Measurements from ENCODE around the gene SLC7A14.

Gene SLC7A14

DNA sequence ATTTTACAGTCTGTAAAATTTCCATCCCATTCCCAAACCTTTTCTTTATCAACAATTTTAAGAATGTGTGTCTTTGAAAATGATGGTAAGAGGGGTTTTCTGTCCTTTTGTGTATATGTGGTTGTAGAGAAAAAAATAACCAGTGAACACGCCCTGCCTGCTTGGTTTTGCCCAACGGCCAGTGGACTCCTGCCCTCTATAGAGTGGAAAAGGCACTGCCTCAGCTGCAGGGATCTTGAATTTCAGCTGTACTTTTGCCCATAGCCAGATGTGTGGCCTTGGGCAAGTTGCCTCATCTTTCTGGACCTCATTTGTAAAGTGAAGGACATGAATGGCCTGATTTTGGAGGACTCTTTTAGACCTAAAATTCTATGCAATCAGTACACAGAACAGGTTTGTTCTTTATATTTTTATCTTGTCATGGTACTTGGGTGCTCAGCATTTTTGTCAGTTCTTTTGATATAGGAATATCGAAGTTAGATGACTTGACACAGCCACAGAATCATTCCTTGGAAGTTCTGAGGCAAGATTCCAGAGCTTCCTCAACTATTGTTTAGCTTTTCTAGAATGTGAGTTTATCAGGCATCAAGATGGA is 86.2 kb downstream of the SLC7A14 start:
- Histone ChIP-seq H3K27ac (ENCODE audit: low read depth, low read length, severe bottlenecking) (no peak overlapping the region), H3K4me1 (ENCODE audit: control insufficient read depth, insufficient read depth, low read length, poor library complexity, severe bottlenecking) (no peaks in the 10 kb centered on the region), H3K9me3 (ENCODE audit: control insufficient read depth, low read length) (no peaks in the 10 kb centered on the region), H3K36me3 (ENCODE audit: control insufficient read depth, insufficient read depth, low read length) (no peaks in the 10 kb centered on the region), H3K4me3 (ENCODE audit: extremely low read depth, insufficient read depth, low read length, poor library complexity, severe bottlenecking) (no peak overlapping the region)
- WGBS, 2 experiments (ENCODE audit: insufficient coverage in 2 of 2): 50 to 70% methylated on average over 2 of the region's 3 CpGs

DNA sequence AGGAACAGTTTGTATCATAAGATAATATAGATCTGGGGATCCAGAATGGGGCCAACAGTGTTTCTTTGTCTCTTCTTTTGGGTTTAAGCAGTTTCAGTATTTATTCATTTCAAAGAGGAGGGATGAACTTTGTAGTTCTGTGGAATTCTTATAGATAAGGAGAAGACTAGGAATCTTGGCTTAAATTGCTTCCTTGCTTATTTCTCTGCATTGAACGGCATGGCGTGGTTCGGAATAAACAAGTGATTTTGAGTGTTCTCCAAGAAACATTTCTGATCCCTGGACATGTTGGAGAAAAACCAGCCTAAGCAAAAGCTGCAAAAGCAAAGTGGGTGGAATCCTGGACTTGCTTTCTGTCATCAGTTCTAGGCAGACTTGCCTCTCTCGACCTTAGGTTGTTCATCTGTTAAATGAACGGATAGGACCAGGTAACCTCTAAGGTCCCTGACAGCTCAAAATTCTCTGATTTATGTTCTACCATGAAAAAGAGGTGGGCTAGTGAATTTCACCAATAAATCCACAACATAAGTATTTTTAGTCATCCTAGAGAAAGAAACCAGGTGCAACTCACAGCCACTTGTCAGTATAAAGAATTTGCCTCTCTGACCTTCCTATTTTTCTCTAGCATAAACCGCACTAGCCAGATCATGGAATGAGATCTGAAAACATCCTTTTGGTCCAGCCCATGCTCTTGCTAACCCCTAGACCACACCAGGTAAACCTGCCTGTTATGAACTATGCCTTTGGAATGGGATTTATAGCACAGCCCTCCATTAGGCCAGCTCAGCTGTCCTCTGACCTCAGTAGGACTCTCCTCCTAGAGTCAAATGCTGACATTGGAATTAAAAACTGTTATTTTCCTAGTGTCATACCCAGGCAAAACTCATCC is 88.4 kb downstream of the SLC7A14 start:
- Histone ChIP-seq H3K36me3 (ENCODE audit: control insufficient read depth, insufficient read depth, low read length) (no peaks in the 10 kb centered on the region), H3K4me1 (ENCODE audit: control insufficient read depth, insufficient read depth, low read length, poor library complexity, severe bottlenecking) (peaks cover 9% of the 10 kb centered on the region), H3K27ac (ENCODE audit: low read depth, low read length, severe bottlenecking) (no peak overlapping the region), H3K9me3 (ENCODE audit: control insufficient read depth, low read length) (no peaks in the 10 kb centered on the region), H3K4me3 (ENCODE audit: extremely low read depth, insufficient read depth, low read length, poor library complexity, severe bottlenecking) (no peak overlapping the region)
- WGBS, 2 experiments (ENCODE audit: insufficient coverage in 2 of 2): 96% methylated on average over 4 to 5 of the region's 6 CpGs

GRCh38 chr3:170496868-170497140 is 89.1 kb downstream of the SLC7A14 start:
- 97% methylated on average over 2 of the region's 6 CpGs; no CpG with 5 or more reads in 1 of the 2 experiments for WGBS, 2 experiments (ENCODE audit: insufficient coverage in 2 of 2)

DNA sequence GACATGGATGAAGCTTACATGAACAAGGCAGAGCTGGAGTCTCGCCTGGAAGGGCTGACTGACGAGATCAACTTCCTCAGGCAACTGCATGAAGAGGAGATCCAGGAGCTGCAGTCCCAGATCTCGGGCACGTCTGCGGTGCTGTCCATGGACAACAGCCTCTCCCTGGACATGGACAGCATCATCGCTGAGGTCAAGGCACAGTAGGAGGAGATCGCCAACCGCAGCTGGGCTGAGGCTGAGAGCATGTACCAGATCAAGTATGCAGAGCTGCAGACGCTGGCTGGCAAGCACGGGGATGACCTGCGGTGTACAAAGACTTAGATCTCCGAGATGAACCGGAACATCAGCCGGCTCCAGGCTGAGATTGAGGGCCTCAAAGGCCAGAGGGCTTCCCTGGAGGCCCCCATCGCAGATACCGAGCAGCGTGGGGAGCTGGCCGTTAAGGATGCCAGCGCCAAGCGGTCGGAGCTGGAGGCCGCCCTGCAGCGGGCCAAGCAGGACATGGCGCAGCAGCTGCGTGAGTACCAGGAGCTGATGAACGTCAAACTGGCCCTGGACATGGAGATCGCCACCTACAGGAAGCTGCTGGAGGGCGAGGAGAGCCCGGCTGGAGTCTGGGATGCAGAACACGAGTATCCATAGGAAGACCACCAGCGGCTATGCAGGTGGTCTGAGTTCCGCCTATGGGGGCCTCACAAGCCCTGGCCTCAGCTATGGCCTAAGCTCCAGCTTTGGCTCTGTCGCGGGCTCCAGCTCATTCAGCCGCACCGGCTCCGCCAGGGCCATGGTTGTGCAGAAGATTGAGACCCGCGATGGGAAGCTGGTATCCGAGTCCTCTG is 89.6 kb downstream of the SLC7A14 start:
- Histone ChIP-seq H3K4me1 (ENCODE audit: control insufficient read depth, insufficient read depth, low read length, poor library complexity, severe bottlenecking) (peaks cover 9% of the 10 kb centered on the region), H3K36me3 (ENCODE audit: control insufficient read depth, insufficient read depth, low read length) (no peaks in the 10 kb centered on the region), H3K4me3 (ENCODE audit: extremely low read depth, insufficient read depth, low read length, poor library complexity, severe bottlenecking) (no peak overlapping the region), H3K27ac (ENCODE audit: low read depth, low read length, severe bottlenecking) (no peak overlapping the region), H3K9me3 (ENCODE audit: control insufficient read depth, low read length) (no peaks in the 10 kb centered on the region)
- 92 to 94% methylated on average over 37 to 39 of the region's 40 CpGs for WGBS, 2 experiments (ENCODE audit: insufficient coverage in 2 of 2)

More at GRCh38 chr3:170496868-170497140, 89.1 kb downstream of the SLC7A14 start:
- Histone ChIP-seq H3K4me3 (ENCODE audit: extremely low read depth, insufficient read depth, low read length, poor library complexity, severe bottlenecking) (no peak overlapping the region), H3K4me1 (ENCODE audit: control insufficient read depth, insufficient read depth, low read length, poor library complexity, severe bottlenecking) (peaks cover 9% of the 10 kb centered on the region), H3K36me3 (ENCODE audit: control insufficient read depth, insufficient read depth, low read length) (no peaks in the 10 kb centered on the region), H3K9me3 (ENCODE audit: control insufficient read depth, low read length) (no peaks in the 10 kb centered on the region), H3K27ac (ENCODE audit: low read depth, low read length, severe bottlenecking) (no peak overlapping the region)

- WGBS, 2 experiments (ENCODE audit: insufficient coverage in 2 of 2): 86 to 100% methylated on average over 2 of the region's 4 CpGs
- H3K9me3 ChIP-seq (ENCODE audit: control insufficient read depth, low read length): no peaks in the 10 kb centered on the region
- no peaks in the 10 kb centered on the region for H3K36me3 ChIP-seq (ENCODE audit: control insufficient read depth, insufficient read depth, low read length)
- no peak overlapping the region for H3K4me3 ChIP-seq (ENCODE audit: extremely low read depth, insufficient read depth, low read length, poor library complexity, severe bottlenecking)
- H3K27ac ChIP-seq (ENCODE audit: low read depth, low read length, severe bottlenecking): no peak overlapping the region
- H3K4me1 ChIP-seq (ENCODE audit: control insufficient read depth, insufficient read depth, low read length, poor library complexity, severe bottlenecking): peaks cover 9% of the 10 kb centered on the region
Measured at GRCh38 chr3:170494766-170495165, 91.1 kb downstream of the SLC7A14 start.

GRCh38 chr3:170493712-170494182 is 92.1 kb downstream of the SLC7A14 start:
- Histone ChIP-seq H3K36me3 (ENCODE audit: control insufficient read depth, insufficient read depth, low read length) (no peaks in the 10 kb centered on the region), H3K4me1 (ENCODE audit: control insufficient read depth, insufficient read depth, low read length, poor library complexity, severe bottlenecking) (peaks cover 9% of the 10 kb centered on the region), H3K27ac (ENCODE audit: low read depth, low read length, severe bottlenecking) (no peak overlapping the region), H3K9me3 (ENCODE audit: control insufficient read depth, low read length) (no peaks in the 10 kb centered on the region), H3K4me3 (ENCODE audit: extremely low read depth, insufficient read depth, low read length, poor library complexity, severe bottlenecking) (no peak overlapping the region)
- WGBS, 2 experiments (ENCODE audit: insufficient coverage in 2 of 2): 100% methylated on average over 1 of the region's 2 CpGs; no CpG with 5 or more reads in 1 of the 2 experiments

DNA sequence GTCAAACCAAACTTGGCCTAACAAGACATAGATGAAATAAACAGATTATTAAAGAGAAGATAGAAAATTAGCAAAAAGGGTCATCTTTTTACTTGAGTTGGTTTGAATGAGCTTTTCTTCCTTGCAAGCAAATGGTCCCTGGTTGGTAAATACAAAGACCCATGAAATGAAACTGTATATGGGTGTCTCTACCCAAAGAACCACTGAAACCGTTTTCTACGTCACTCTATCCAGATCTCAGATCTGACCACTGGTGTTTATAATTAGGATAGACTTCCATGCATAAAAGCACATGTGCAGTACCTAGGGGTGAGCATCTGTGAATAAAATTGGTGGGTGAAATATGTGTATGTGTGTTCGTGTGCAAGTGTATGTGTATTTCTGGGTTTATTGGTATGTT is 94.0 kb downstream of the SLC7A14 start:
- H3K36me3 ChIP-seq (ENCODE audit: control insufficient read depth, insufficient read depth, low read length): no peaks in the 10 kb centered on the region
- H3K27ac ChIP-seq (ENCODE audit: low read depth, low read length, severe bottlenecking): no peak overlapping the region
- H3K4me3 ChIP-seq (ENCODE audit: extremely low read depth, insufficient read depth, low read length, poor library complexity, severe bottlenecking): no peak overlapping the region
- 70 to 89% methylated on average over 1 of the region's 3 CpGs for WGBS, 2 experiments (ENCODE audit: insufficient coverage in 2 of 2)
- H3K4me1 ChIP-seq (ENCODE audit: control insufficient read depth, insufficient read depth, low read length, poor library complexity, severe bottlenecking): peaks cover 9% of the 10 kb centered on the region
- no peaks in the 10 kb centered on the region for H3K9me3 ChIP-seq (ENCODE audit: control insufficient read depth, low read length)

DNA sequence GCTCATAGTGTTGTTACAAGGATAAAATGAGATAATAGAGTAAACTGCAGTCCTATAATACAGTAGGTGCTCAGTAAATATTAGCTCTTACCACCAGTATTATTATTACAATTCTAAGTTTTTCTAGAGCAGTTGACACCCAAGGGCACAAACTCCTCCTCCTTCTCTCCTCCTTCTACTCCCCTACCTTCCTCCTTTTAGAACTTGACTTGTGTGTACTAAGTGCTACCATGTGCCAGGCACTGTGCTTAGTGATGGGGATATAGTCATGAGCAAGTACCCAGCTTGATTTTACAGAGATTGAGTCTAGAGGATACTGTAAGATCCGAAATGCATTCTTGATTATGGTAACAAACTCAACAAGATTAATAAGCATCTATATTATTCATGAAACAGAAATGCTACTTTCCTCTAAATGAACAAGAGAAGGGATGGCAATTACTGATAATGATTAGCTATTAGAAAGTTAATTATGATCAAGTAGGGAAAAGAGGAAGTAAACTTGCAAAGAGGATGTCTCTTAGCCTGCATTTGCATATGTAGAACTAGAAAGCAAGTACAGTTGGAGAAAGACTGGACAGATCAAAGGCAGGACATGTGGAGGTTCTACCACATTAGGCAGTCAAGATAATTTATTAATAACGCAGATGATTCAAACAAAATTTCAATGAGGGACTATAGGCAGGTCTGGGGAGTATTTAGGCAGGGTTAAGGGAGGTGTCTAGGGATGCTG is 94.9 kb downstream of the SLC7A14 start:
- no peak overlapping the region for H3K4me3 ChIP-seq (ENCODE audit: extremely low read depth, insufficient read depth, low read length, poor library complexity, severe bottlenecking)
- H3K4me1 ChIP-seq (ENCODE audit: control insufficient read depth, insufficient read depth, low read length, poor library complexity, severe bottlenecking): peaks cover 9% of the 10 kb centered on the region
- WGBS, 2 experiments (ENCODE audit: insufficient coverage in 2 of 2): 88 to 100% methylated on average over 1 of the region's 2 CpGs
- no peak overlapping the region for H3K27ac ChIP-seq (ENCODE audit: low read depth, low read length, severe bottlenecking)
- no peaks in the 10 kb centered on the region for H3K9me3 ChIP-seq (ENCODE audit: control insufficient read depth, low read length)
- no peaks in the 10 kb centered on the region for H3K36me3 ChIP-seq (ENCODE audit: control insufficient read depth, insufficient read depth, low read length)

GRCh38 chr3:170488802-170489201 is 97.1 kb downstream of the SLC7A14 start:
- Histone ChIP-seq H3K9me3 (ENCODE audit: control insufficient read depth, low read length) (no peaks in the 10 kb centered on the region), H3K27ac (ENCODE audit: low read depth, low read length, severe bottlenecking) (no peak overlapping the region), H3K36me3 (ENCODE audit: control insufficient read depth, insufficient read depth, low read length) (no peaks in the 10 kb centered on the region), H3K4me3 (ENCODE audit: extremely low read depth, insufficient read depth, low read length, poor library complexity, severe bottlenecking) (no peak overlapping the region), H3K4me1 (ENCODE audit: control insufficient read depth, insufficient read depth, low read length, poor library complexity, severe bottlenecking) (peaks cover 10% of the 10 kb centered on the region)
- no CpG with 5 or more reads among the region's 4 CpGs for WGBS, 2 experiments (ENCODE audit: insufficient coverage in 2 of 2)

- H3K4me3 ChIP-seq (ENCODE audit: extremely low read depth, insufficient read depth, low read length, poor library complexity, severe bottlenecking): no peak overlapping the region
- 20 to 66% methylated on average over 1 to 3 of the region's 3 CpGs for WGBS, 2 experiments (ENCODE audit: insufficient coverage in 2 of 2)
Measured at GRCh38 chr3:170487031-170487430, 98.8 kb downstream of the SLC7A14 start.

More at GRCh38 chr3:170487031-170487430, 98.8 kb downstream of the SLC7A14 start:
- peaks cover 5% of the 10 kb centered on the region for H3K4me1 ChIP-seq (ENCODE audit: control insufficient read depth, insufficient read depth, low read length, poor library complexity, severe bottlenecking)
- no peaks in the 10 kb centered on the region for H3K36me3 ChIP-seq (ENCODE audit: control insufficient read depth, insufficient read depth, low read length)
- no peaks in the 10 kb centered on the region for H3K9me3 ChIP-seq (ENCODE audit: control insufficient read depth, low read length)
- no peak overlapping the region for H3K27ac ChIP-seq (ENCODE audit: low read depth, low read length, severe bottlenecking)
